GM12878 (cell line): Measurements from ENCODE around the gene EPHA10. TPM values are rescaled to one million over a fixed set of nuclear protein-coding genes. Genes with fewer than 3 reads are reported as not detected.

Source experiments
- E4F1 ChIP-seq: fragments of 450-650 bp; IDR thresholded peaks from 2 replicates; pipeline ENCODE4 v1.6.1; 2018; ENCODE audit warnings: borderline replicate concordance, mild to moderate bottlenecking; ENCODE audit not compliant: partially characterized antibody
- EED ChIP-seq: sonication (generic); IDR thresholded peaks from 2 replicates; pipeline ENCODE4 v1.6.1; 2016; ENCODE audit warnings: antibody characterized with exemption, low read depth
- ESRRA ChIP-seq: IDR thresholded peaks from 2 replicates; pipeline ENCODE4 v1.6.1; 2012; ENCODE audit warnings: mild to moderate bottlenecking, low read length, improper control_type of control experiment
- FOS ChIP-seq: IDR thresholded peaks from 3 replicates; pipeline ENCODE4 v1.6.1; 2011; ENCODE audit warnings: borderline replicate concordance; ENCODE audit not compliant: insufficient read length; ENCODE audit errors: extremely low read depth
- HDAC6 ChIP-seq: fragments of 200-600 bp; sonication (generic); IDR thresholded peaks from one replicate; pipeline ENCODE4 v1.8.0; 2017; ENCODE audit warnings: antibody characterized with exemption; ENCODE audit not compliant: unreplicated experiment
- KAT2A ChIP-seq: conservative IDR thresholded peaks from 2 replicates; pipeline ENCODE4 v1.6.1; 2011; ENCODE audit warnings: low read depth, low read length; ENCODE audit not compliant: control insufficient read depth
- MLLT1 ChIP-seq: fragments of 450-650 bp; IDR thresholded peaks from 2 replicates; pipeline ENCODE4 v1.6.1; 2016; ENCODE audit warnings: mild to moderate bottlenecking
- NFYA ChIP-seq: IDR thresholded peaks from 2 replicates; pipeline ENCODE4 v1.6.1; 2011; ENCODE audit warnings: low read depth, mild to moderate bottlenecking, low read length, improper control_type of control experiment, borderline replicate concordance
- NFYB ChIP-seq: IDR thresholded peaks from 2 replicates; pipeline ENCODE4 v1.6.1; 2011; ENCODE audit warnings: low read depth, mild to moderate bottlenecking, low read length, improper control_type of control experiment, moderate library complexity; ENCODE audit not compliant: insufficient read depth
- PML ChIP-seq: IDR thresholded peaks from 2 replicates; pipeline ENCODE4 v1.6.1; 2012; ENCODE audit warnings: low read length, inconsistent platforms
- RELB ChIP-seq: fragments of 450-650 bp; IDR thresholded peaks from 2 replicates; pipeline ENCODE4 v1.6.1; 2017; ENCODE audit warnings: low read depth, mild to moderate bottlenecking, moderate library complexity
- SIX5 ChIP-seq: IDR thresholded peaks from 2 replicates; pipeline ENCODE4 v1.6.1; 2011; ENCODE audit warnings: mild to moderate bottlenecking, low read depth, low read length, moderate library complexity; ENCODE audit not compliant: severe bottlenecking
- SRF ChIP-seq, 2 experiments: IDR thresholded peaks; 2 replicates each; pipeline ENCODE4 v1.6.1; 2011; ENCODE audit warnings: low read depth in 2 of 2, low read length in 2 of 2, mild to moderate bottlenecking in 1 of 2, moderate library complexity in 1 of 2
- TAF1 ChIP-seq: IDR thresholded peaks from 2 replicates; pipeline ENCODE4 v1.6.1; 2011; ENCODE audit warnings: mild to moderate bottlenecking, low read depth, low read length, borderline replicate concordance
- ZNF384 ChIP-seq: IDR thresholded peaks from 2 replicates; pipeline ENCODE4 v1.6.1; 2012; ENCODE audit warnings: low read depth, mild to moderate bottlenecking, low read length, improper control_type of control experiment, borderline replicate concordance
- ZZZ3 ChIP-seq: IDR thresholded peaks from 2 replicates; pipeline ENCODE4 v1.6.1; 2011; ENCODE audit warnings: low read depth; ENCODE audit not compliant: control insufficient read depth, insufficient read length
- polyA plus RNA-seq, 11 experiments: library from polyadenylated mRNA; depleted of rRNA in 4 of 11; unstranded in 6 of 11; stranded (reverse) in 5 of 11; fragments of >200 nt; fragmentation: Nextera tagmentation in 4 of 11; fragmentation: Illumina TruSeq in 1 of 11; extraction: Ambion mirVana in 4 of 11; extraction: Trizol in 1 of 11; gene quantifications; 1 replicate in 1 of 11; 2 replicates in 10 of 11; pipeline versions ENCODE4 v1.2.1 to v1.2.3, GENCODE V29; 2011 to 2016; ENCODE audit warnings: inconsistent platforms in 2 of 11, missing spikeins in 2 of 11, low read depth in 1 of 11
- total RNA-seq, 4 experiments: library from RNA; depleted of rRNA in 3 of 4; stranded (reverse); fragments of >200 nt in 3 of 4; fragmentation: Illumina TruSeq in 1 of 4; extraction: Trizol in 1 of 4; gene quantifications; 2 replicates each; pipeline versions ENCODE4 v1.2.1 to v1.2.3, GENCODE V29; 2013 to 2021
- TF ChIP-seq, protein P1 (sequence below): IDR thresholded peaks from 2 replicates; pipeline ENCODE4 v1.6.1; 2012; ENCODE audit warnings: low read depth, low read length, improper control_type of control experiment
- TF ChIP-seq, protein P2 (sequence below): fragments of 450-650 bp; IDR thresholded peaks from 2 replicates; pipeline ENCODE4 v1.6.1; 2016; ENCODE audit warnings: mild to moderate bottlenecking
- TF ChIP-seq, protein P3 (sequence below): IDR thresholded peaks from 2 replicates; pipeline ENCODE4 v1.6.1; 2012; ENCODE audit warnings: low read depth, low read length, improper control_type of control experiment

Gene EPHA10
- total and polyA plus RNA-seq, 10 of the 15 experiments (the other 5 are each of a cell fraction or from before 2014, with no cell fraction given) = 0.05 to 0.06 TPM; not detected in 8

DNA sequence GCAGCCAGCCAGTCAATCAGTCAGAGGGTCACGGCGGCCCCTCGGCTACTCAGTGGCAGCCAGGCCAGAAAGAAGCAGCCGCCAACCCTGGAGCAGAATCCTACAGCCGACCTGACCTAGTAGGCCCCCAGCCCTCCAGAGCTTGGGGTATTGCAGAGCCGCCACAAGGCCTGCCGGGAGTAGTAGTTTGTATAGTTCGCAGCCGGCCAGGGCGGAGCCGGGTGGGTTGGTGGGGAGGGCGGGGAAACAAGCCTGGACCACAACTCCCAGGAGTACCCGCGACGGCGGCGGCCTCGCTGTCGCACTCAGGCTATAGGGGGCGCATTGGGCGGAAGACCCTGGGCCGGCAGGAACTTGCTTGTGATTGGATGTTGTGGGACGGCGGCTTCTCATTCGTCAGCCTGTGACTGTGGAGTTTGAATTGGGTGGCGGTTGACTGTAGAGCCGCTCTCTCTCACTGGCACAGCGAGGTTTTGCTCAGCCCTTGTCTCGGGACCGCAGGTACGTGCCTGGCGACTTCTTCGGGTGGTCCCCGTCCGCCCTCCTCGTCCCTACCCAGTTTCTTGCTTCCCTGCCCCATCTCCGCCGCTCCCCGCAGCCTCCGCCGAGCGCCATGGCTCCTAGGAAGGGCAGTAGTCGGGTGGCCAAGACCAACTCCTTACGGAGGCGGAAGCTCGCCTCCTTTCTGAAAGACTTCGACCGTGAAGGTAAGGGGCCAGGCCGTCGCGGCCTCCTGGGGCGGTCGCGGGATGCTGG is 72.7 kb downstream of the EPHA10 start, which contains the start of gene CDCA8 (continued):
- TF ChIP-seq KAT2A (no peak), EED (no peak), HDAC6 (no peak), FOS (peak; percentile 8), TAF1 (0 out of 2 replicates have a peak, but pooled peaks have one; percentile 17), ZZZ3 (no peak), RELB (peak; percentile 97), NFYB (peak; percentile 94), ZNF384 (no peak), ESRRA (no peak), MLLT1 (no peak), PML (peak; percentile 61; the same call in 1 of the 2 replicates), SIX5 (peak; percentile 89), SRF (IDR thresholded peaks at IDR 0.05; ENCODE audit: low read depth in 2 of 2, low read length in 2 of 2) (0 out of 4 replicates have a peak, but pooled peaks of 1 of the 2 experiments have one; percentile 49), NFYA (peak; percentile 16; the same call in 1 of the 2 replicates), E4F1 (peak; percentile 49)
- TF ChIP-seq, protein P1, sequence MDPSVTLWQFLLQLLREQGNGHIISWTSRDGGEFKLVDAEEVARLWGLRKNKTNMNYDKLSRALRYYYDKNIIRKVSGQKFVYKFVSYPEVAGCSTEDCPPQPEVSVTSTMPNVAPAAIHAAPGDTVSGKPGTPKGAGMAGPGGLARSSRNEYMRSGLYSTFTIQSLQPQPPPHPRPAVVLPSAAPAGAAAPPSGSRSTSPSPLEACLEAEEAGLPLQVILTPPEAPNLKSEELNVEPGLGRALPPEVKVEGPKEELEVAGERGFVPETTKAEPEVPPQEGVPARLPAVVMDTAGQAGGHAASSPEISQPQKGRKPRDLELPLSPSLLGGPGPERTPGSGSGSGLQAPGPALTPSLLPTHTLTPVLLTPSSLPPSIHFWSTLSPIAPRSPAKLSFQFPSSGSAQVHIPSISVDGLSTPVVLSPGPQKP = no peak
- TF ChIP-seq, protein P2, sequence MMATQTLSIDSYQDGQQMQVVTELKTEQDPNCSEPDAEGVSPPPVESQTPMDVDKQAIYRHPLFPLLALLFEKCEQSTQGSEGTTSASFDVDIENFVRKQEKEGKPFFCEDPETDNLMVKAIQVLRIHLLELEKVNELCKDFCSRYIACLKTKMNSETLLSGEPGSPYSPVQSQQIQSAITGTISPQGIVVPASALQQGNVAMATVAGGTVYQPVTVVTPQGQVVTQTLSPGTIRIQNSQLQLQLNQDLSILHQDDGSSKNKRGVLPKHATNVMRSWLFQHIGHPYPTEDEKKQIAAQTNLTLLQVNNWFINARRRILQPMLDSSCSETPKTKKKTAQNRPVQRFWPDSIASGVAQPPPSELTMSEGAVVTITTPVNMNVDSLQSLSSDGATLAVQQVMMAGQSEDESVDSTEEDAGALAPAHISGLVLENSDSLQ = peak; percentile 80
- TF ChIP-seq, protein P3, sequence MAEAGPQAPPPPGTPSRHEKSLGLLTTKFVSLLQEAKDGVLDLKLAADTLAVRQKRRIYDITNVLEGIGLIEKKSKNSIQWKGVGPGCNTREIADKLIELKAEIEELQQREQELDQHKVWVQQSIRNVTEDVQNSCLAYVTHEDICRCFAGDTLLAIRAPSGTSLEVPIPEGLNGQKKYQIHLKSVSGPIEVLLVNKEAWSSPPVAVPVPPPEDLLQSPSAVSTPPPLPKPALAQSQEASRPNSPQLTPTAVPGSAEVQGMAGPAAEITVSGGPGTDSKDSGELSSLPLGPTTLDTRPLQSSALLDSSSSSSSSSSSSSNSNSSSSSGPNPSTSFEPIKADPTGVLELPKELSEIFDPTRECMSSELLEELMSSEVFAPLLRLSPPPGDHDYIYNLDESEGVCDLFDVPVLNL = peak; percentile 99
